Measurements from ENCODE around the gene SV2B.

- TF ChIP-seq CTCF (IDR thresholded peaks at IDR 0.05) = no peak
- no peak for TF ChIP-seq POLR2A (IDR thresholded peaks at IDR 0.05)
These were observed 146.9 kb downstream of the SV2B start for GRCh38 chr15:91246998-91247397.

Data from adrenal gland (tissue), 5 donors.